Common myeloid progenitor, CD34-positive (primary cell): ENCODE measurements around the gene DHRS13.
"Not testable (repeated sequence)": the region's sequence is repeated elsewhere in the genome, so short reads cannot be mapped to it uniquely, and the experiment has no call there.

ENCODE experiments used
- CTCF ChIA-PET: fragments of 350-600 bp; sonication (Branson Sonifier 250); formaldehyde crosslinking; loops from one replicate; lab custom pipeline; 2021; ENCODE audit warnings: antibody characterized with exemption; lab: Charles Lee
- POLR2A ChIA-PET: fragments of 350-600 bp; sonication (Branson Sonifier 250); formaldehyde crosslinking; loops from one replicate; lab custom pipeline; 2021; ENCODE audit warnings: antibody characterized with exemption; lab: Charles Lee
- DNase-seq, 3 donors: peaks; one replicate each; pipeline versions ENCODE4 v3.0.0 to v3.0.0-alpha.2; 2013
- H3K27ac ChIP-seq, 2 experiments: 1 replicate in 1 of 2; 2 replicates in 1 of 2; pipeline ENCODE4 v1.7.0; 2013; ENCODE audit warnings: inconsistent platforms in 2 of 2, low read length in 2 of 2, mild to moderate bottlenecking in 2 of 2, low read depth in 1 of 2, moderate library complexity in 1 of 2; ENCODE audit not compliant: severe bottlenecking in 2 of 2, insufficient read depth in 1 of 2, poor library complexity in 1 of 2
- H3K27me3 ChIP-seq, 5 experiments: replicated peaks in 2 of 5; 1 replicate in 3 of 5; 2 replicates in 2 of 5; pipeline versions ENCODE4 v1.6.1 to v1.7.0; 2013; ENCODE audit warnings: low read length in 4 of 5, mild to moderate bottlenecking in 2 of 5, moderate library complexity in 2 of 5, inconsistent platforms in 1 of 5; ENCODE audit not compliant: insufficient read depth in 5 of 5, control insufficient read depth in 4 of 5
- H3K36me3 ChIP-seq, 4 experiments: 1 replicate in 2 of 4; 2 replicates in 2 of 4; pipeline versions ENCODE4 v1.6.1 to v1.7.0; 2013; ENCODE audit warnings: low read length in 3 of 4, control low read depth in 1 of 4, mild to moderate bottlenecking in 1 of 4; ENCODE audit not compliant: control insufficient read depth in 4 of 4, insufficient read depth in 4 of 4
- H3K4me1 ChIP-seq, 4 experiments: 1 replicate in 3 of 4; 2 replicates in 1 of 4; pipeline versions ENCODE4 v1.6.1 to v1.7.1; 2013; ENCODE audit warnings: low read length in 3 of 4, mild to moderate bottlenecking in 3 of 4, control low read depth in 1 of 4, inconsistent platforms in 1 of 4, moderate library complexity in 1 of 4; ENCODE audit not compliant: control insufficient read depth in 4 of 4, insufficient read depth in 4 of 4; ENCODE audit errors: control extremely low read depth in 1 of 4
- H3K4me3 ChIP-seq, 7 experiments: 1 replicate in 4 of 7; 2 replicates in 3 of 7; pipeline versions ENCODE4 v1.5.1 to v1.7.0; 2013; ENCODE audit warnings: mild to moderate bottlenecking in 7 of 7, low read length in 6 of 7, moderate library complexity in 6 of 7, inconsistent platforms in 2 of 7, low read depth in 2 of 7, control low read depth in 1 of 7; ENCODE audit not compliant: insufficient read depth in 4 of 7, control insufficient read depth in 1 of 7; ENCODE audit errors: extremely low read depth in 1 of 7
- H3K9me3 ChIP-seq, 5 experiments: 1 replicate in 4 of 5; 2 replicates in 1 of 5; pipeline versions ENCODE4 v1.6.1 to v1.7.1; 2013; ENCODE audit warnings: low read length in 4 of 5, mild to moderate bottlenecking in 2 of 5, inconsistent platforms in 1 of 5, low read depth in 1 of 5, moderate library complexity in 1 of 5; ENCODE audit not compliant: control insufficient read depth in 4 of 5, insufficient read depth in 2 of 5; ENCODE audit errors: control extremely low read depth in 1 of 5
- WGBS: methylation state at CpG from one replicate; pipeline ENCODE4 v1.1.5; 2013; ENCODE audit not compliant: insufficient coverage; 5-methylcytosine and 5-hydroxymethylcytosine counted together

The DHRS13 gene

DNA sequence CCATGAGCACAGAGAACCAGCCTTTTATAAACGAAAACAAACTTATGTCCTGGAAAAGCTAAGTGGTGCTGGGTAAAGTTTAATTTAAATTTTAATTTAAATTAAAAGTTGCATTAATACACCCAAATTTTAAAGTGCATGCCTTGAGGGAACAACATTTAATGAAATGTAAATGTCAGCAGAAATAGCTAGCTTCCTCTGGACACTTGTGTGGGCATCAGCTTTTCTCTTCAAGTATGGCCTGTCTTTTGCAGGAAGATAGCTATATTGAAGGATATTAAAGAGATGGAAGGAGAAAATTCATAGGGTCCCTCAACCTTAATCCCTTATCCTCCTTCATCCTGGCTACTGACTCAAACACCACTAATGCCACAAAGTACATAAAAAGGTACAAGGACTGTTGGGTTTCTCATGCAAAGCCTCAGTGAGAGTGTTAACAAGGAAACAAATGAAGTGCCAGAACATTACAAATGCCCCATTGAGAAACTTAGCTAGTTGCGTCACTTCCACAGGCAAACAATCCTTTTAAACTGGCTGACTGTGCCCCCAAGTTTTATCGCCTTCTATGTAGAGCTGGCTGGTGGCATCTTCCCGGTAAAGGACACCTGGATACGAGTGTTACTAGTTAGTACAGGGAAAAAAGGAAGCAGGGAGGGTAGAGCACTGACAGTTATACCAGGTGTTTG is 34.3 kb upstream of the DHRS13 start:
- Histone ChIP-seq H3K27ac (peak overlapping the region in 1 of 2 experiments; percentile 22), H3K4me3 (peak overlapping the region in 1 of 7 experiments; percentile 25), H3K9me3 (no peaks in the 10 kb centered on the region), H3K27me3 (no peaks in the 10 kb centered on the region), H3K4me1 (peaks cover 26 to 52% (median 32%) of the 10 kb centered on the region in 4 experiments), H3K36me3 (peaks cover 3 to 43% (median 4%) of the 10 kb centered on the region in 4 experiments)
- POLR2A ChIA-PET: interaction anchor here (0.7 to 0.9 kb wide), 2 partner anchors 8 to 15 kb away, joined by 3 read pairs; no protein-coding TSS in a partner anchor
- CTCF ChIA-PET: interaction anchor here (1.0 to 12.3 kb wide), 7 partner anchors 10 to 35 kb away, joined by 3 to 128 read pairs (median 4); partner anchors contain the start of gene PHF12
- 73% methylated on average over 4 of the region's 5 CpGs for WGBS
- DNase-seq: no peak

DNA sequence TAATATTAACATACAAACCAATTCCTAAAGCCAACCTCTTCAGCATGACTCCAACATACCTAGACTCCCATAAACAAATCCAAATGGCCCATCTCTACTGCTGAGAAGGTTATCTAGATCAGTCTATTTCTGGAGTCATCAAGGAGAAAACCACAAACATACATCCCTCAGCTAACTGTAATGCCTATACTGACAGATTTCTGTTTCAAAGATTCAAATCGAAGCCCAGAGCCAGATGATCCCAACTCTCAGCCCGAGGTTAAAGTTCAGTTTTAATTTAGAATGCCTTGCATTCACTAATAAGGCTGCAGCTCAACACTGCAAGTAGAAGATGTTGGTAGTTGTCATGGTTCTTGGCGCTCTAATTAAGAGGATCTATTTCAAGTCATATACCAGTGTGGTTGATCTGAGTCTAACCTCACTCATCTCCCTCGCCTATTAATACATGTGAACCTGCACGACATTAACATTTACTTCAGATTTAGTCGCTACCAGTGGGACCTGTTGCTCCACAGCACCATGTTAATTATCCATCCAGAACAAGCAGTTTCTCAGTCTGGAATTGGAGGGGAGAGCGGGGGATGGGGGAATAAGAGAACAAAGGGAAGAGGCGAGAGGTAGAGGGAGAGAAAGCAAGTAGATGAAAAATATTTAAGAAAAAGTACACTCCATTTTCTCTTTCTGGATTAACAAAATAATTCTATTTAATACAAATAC is 33.0 kb upstream of the DHRS13 start:
- H3K36me3 ChIP-seq: peaks cover 2 to 37% (median 3%) of the 10 kb centered on the region in 4 experiments
- no peaks in the 10 kb centered on the region for H3K9me3 ChIP-seq
- H3K27ac ChIP-seq: no peak overlapping the region
- WGBS: 100% methylated on average over 2 of the region's 8 CpGs
- H3K4me3 ChIP-seq: no peak overlapping the region
- ChIA-PET POLR2A (no interaction called here), CTCF (interaction anchor here (0.7 to 12.3 kb wide), 6 partner anchors 8 to 120 kb away, joined by 3 to 128 read pairs (median 4); partner anchors contain the start of gene PHF12)
- no peaks in the 10 kb centered on the region for H3K27me3 ChIP-seq
- peaks cover 26 to 47% (median 30%) of the 10 kb centered on the region in 4 experiments for H3K4me1 ChIP-seq
- no peak for DNase-seq

GRCh38 chr17:28934508-28934907 is 31.6 kb upstream of the DHRS13 start:
- 98% methylated on average over 5 of the region's 8 CpGs for WGBS
- Histone ChIP-seq H3K4me1 (peaks cover 16 to 34% (median 24%) of the 10 kb centered on the region in 4 experiments), H3K36me3 (peaks cover 2 to 31% (median 3%) of the 10 kb centered on the region in 4 experiments)
- H3K27ac ChIP-seq, POLR2A ChIA-PET, H3K4me3 ChIP-seq, DNase-seq, H3K27me3 ChIP-seq, H3K9me3 ChIP-seq: not testable (repeated sequence)
- CTCF ChIA-PET: interaction anchor here (1.1 to 12.3 kb wide), 4 partner anchors 13 to 85 kb away, joined by 3 to 128 read pairs (median 3); partner anchors contain the start of gene PHF12

GRCh38 chr17:28929787-28930186 is 26.9 kb upstream of the DHRS13 start:
- ChIA-PET POLR2A (interaction anchor here (1.4 kb wide), 1 partner anchor 21 kb away, joined by 4 read pairs; no protein-coding TSS in a partner anchor), CTCF (interaction anchor here (1.0 to 16.2 kb wide), 4 partner anchors 8 to 19 kb away, joined by 3 to 216 read pairs (median 66); partner anchors contain the start of genes DHRS13 and PHF12)
- no peak overlapping the region for H3K4me3 ChIP-seq
- H3K36me3 ChIP-seq: peaks cover 2 to 29% (median 4%) of the 10 kb centered on the region in 4 experiments
- peaks cover 26 to 35% (median 29%) of the 10 kb centered on the region in 4 experiments for H3K4me1 ChIP-seq
- 100% methylated on average over 2 of the region's 2 CpGs for WGBS
- no peaks in the 10 kb centered on the region for H3K9me3 ChIP-seq
- no peak overlapping the region for H3K27ac ChIP-seq
- no peak for DNase-seq
- no peaks in the 10 kb centered on the region for H3K27me3 ChIP-seq

- Histone ChIP-seq H3K27me3 (no peaks in the 10 kb centered on the region), H3K4me3 (no peak overlapping the region), H3K36me3 (peaks cover 2 to 35% (median 9%) of the 10 kb centered on the region in 4 experiments), H3K9me3 (no peaks in the 10 kb centered on the region), H3K27ac (peak overlapping the region in 1 of 2 experiments; percentile 96), H3K4me1 (peaks cover 26 to 47% (median 34%) of the 10 kb centered on the region in 4 experiments)
- 88% methylated on average over 2 of the region's 2 CpGs for WGBS
- CTCF ChIA-PET: interaction anchor here (0.9 to 16.2 kb wide), 7 partner anchors 8 to 43 kb away, joined by 3 to 216 read pairs (median 5); partner anchors contain the start of gene DHRS13
- POLR2A ChIA-PET: interaction anchor here (2.6 to 2.8 kb wide), 2 partner anchors 21 to 24 kb away, joined by 11 to 23 read pairs; partner anchors contain the start of gene PHF12
- DNase-seq: peak in 2 of 3 donors; percentile 33 to 51
Observed at GRCh38 chr17:28928061-28928460, 25.2 kb upstream of the DHRS13 start.

DNA sequence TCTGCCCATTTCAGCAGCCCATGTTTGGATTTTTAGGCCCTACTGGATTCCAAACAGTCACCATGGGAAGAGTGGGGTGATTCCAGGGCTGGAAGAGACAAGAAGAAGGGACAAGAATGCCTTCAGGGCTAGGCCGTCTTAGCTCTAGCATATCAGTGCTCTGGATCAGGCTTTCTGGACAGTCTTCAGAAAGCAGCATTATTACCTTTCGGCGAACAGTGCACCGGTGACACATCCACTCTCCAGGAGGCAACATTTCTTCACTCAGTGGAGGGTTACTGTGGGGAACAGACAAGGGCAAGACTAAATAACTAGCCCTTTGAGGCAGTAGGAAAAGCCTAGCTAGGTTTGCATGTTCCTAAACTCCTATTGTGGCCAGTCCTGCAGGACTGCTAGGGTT is 23.9 kb upstream of the DHRS13 start:
- H3K27ac ChIP-seq: peak overlapping the region; percentile 95 to 96
- peaks cover 4 to 45% (median 13%) of the 10 kb centered on the region in 4 experiments for H3K36me3 ChIP-seq
- no peaks in the 10 kb centered on the region for H3K9me3 ChIP-seq
- ChIA-PET CTCF (interaction anchor here (1.1 to 16.2 kb wide), 10 partner anchors 9 to 42 kb away, joined by 3 to 216 read pairs (median 5); partner anchors contain the start of gene DHRS13), POLR2A (interaction anchor here (1.5 to 2.8 kb wide), 5 partner anchors 19 to 27 kb away, joined by 8 to 23 read pairs (median 11); partner anchors contain the start of gene PHF12)
- H3K27me3 ChIP-seq: no peaks in the 10 kb centered on the region
- H3K4me3 ChIP-seq: peak overlapping the region in 3 of 7 experiments; percentile 19 to 75 (median 56)
- 98% methylated on average over 4 of the region's 4 CpGs for WGBS
- no peak for DNase-seq
- H3K4me1 ChIP-seq: peaks cover 26 to 47% (median 34%) of the 10 kb centered on the region in 4 experiments
